Measurements from ENCODE around the gene KCNJ1. TPM values are rescaled to one million over a fixed set of nuclear protein-coding genes. Genes with fewer than 3 reads are reported as not detected.

Gene KCNJ1
- total RNA-seq, 6 experiments from 2014 or later = not detected

DNA sequence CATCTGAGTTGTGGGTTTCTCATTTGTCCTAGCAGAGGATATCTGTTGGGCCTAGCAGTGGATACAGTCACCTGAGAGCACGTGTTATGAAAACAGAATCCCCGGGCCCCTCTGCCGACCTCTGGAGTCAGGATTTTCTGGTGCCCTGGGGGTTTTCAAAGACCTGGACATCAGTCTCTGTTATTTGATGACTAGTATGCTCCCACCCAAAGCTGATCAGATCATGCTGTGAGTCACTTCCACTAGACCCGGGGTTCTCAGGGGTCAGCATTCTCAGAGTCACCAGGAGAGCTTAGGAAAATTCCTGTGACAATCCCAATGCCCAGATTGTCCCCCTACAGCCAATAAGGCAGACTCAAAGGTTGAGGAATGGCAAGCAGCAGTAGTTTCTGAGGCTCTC is 38.7 kb downstream of the KCNJ1 start:
- no peak for ATAC-seq
- TF ChIP-seq CTCF (IDR thresholded peaks at IDR 0.05) = no peak
- no peak for TF ChIP-seq POLR2A (IDR thresholded peaks at IDR 0.05)
- no peaks in the 10 kb centered on the region for H3K36me3 ChIP-seq
- intact Hi-C loops (cut with DNase I) = no loop called here
- 83% methylated on average over 3 of the region's 4 CpGs for WGBS (ENCODE audit: insufficient coverage, low coverage, low lambda C conversion rate, missing lambda C conversion rate)
- DNase-seq = no peak
- no peak overlapping the region for H3K4me3 ChIP-seq
- H3K9me3 ChIP-seq = no peaks in the 10 kb centered on the region
- no peak overlapping the region for H3K27ac ChIP-seq
- H3K27me3 ChIP-seq = no peaks in the 10 kb centered on the region
- H3K4me1 ChIP-seq = peaks cover 0 to 10% (median 0%) of the 10 kb centered on the region in 4 donors

DNA sequence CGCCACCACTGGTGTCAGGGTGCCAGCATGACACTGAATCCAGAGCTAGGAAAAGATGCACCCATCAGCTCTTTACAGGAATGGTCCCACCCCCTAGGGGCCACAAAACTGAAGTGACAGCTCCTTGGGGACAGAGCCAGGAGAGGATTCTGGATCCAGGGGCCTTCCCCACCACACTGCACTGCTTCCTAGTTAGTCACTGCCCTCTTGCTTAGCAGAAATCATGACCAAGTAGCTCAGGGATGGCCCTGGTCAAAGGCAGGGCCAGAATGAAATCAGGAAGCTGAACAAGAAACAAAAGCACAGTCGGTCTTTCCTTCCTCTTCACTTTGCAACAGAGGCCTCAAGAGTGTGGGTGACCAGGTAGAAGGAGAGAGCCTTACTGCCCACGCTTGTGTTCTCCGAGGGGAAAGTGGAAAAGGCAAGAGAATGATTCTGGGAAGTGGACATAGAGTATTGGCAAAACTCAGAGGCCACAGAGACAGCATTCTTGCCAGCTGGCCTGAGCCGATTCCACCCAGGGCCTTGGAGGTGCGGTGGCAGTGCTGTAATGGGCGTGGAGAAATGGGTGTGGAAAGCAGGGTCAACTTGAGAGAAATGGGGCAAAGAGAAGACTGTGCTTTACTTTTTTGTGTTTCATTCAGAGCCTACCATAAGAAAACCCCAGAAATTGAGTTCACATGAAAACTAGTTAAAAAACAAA is 39.8 kb downstream of the KCNJ1 start:
- H3K4me3 ChIP-seq = no peak overlapping the region
- TF ChIP-seq CTCF (IDR thresholded peaks at IDR 0.05) (no peak), POLR2A (IDR thresholded peaks at IDR 0.05) (no peak)
- ATAC-seq = no peak
- peaks cover 0 to 10% (median 0%) of the 10 kb centered on the region in 4 donors for H3K4me1 ChIP-seq
- H3K27me3 ChIP-seq = no peaks in the 10 kb centered on the region
- no peaks in the 10 kb centered on the region for H3K9me3 ChIP-seq
- H3K36me3 ChIP-seq = no peaks in the 10 kb centered on the region
- 88% methylated on average over 6 of the region's 7 CpGs for WGBS (ENCODE audit: insufficient coverage, low coverage, low lambda C conversion rate, missing lambda C conversion rate)
- intact Hi-C loops (cut with DNase I) = no loop called here
- no peak for DNase-seq
- no peak overlapping the region for H3K27ac ChIP-seq

DNA sequence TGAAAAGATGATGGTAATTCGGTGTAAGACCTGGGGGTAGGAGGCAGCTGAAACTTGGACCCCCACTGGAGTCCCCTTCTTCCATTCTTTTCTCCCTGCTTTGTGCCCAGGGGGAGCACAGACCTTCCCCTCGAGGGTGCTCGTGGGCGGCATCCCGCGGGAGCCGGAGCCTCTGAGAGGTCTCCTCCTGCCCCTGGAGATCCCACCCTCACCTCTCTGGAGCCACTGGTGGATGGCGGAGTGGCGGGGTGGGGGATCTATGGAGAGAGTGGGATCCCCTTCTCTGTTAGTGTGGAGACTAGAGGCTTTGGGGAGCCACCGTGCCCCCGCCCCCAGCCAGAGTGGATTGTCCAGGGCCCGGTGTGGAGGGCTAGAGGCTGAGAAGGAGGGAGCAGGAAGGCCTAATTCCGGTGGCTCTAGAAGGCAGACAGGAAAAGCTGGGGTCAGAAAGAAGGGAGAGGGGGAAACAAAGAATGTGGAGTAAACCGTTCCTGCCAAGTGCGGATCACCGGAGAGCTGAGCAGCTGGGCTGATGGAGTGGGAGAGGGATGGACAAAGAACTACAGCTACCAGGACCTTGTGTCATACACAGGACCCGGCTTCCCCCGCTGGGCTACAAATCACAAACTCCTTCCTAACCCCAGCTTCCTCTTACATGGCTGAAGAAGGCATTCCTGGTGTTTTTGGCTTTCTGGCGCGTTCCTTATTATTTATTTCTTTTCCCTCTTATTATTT is 41.9 kb downstream of the KCNJ1 start:
- DNase-seq = no peak
- Histone ChIP-seq H3K9me3 (no peaks in the 10 kb centered on the region), H3K27ac (no peak overlapping the region), H3K36me3 (no peaks in the 10 kb centered on the region), H3K27me3 (no peaks in the 10 kb centered on the region), H3K4me3 (no peak overlapping the region), H3K4me1 (peaks cover 0 to 4% (median 0%) of the 10 kb centered on the region in 4 donors)
- 73% methylated on average over 12 of the region's 20 CpGs for WGBS (ENCODE audit: insufficient coverage, low coverage, low lambda C conversion rate, missing lambda C conversion rate)
- peak in 1 of 4 donors; percentile 12 for ATAC-seq
- TF ChIP-seq CTCF (IDR thresholded peaks at IDR 0.05) = no peak
- TF ChIP-seq POLR2A (IDR thresholded peaks at IDR 0.05) = no peak
- intact Hi-C loops (cut with DNase I) = no loop called here

- H3K27me3 ChIP-seq = no peaks in the 10 kb centered on the region
- H3K9me3 ChIP-seq = no peaks in the 10 kb centered on the region
- intact Hi-C loops (cut with DNase I) = no loop called here
- no peaks in the 10 kb centered on the region for H3K36me3 ChIP-seq
- no peak for TF ChIP-seq CTCF (IDR thresholded peaks at IDR 0.05)
- TF ChIP-seq POLR2A (IDR thresholded peaks at IDR 0.05) = no peak
- peak in 3 of 4 donors; percentile 24 to 42 (median 25) for ATAC-seq
- H3K4me3 ChIP-seq = peak overlapping the region in 1 of 3 donors; percentile 7
- peaks cover 0 to 4% (median 0%) of the 10 kb centered on the region in 4 donors for H3K4me1 ChIP-seq
- 4% methylated on average over 24 of the region's 68 CpGs for WGBS (ENCODE audit: insufficient coverage, low coverage, low lambda C conversion rate, missing lambda C conversion rate)
- no peak overlapping the region for H3K27ac ChIP-seq
- DNase-seq = no peak
Measured at GRCh38 chr11:128824191-128825049, 42.7 kb downstream of the KCNJ1 start.

Data from right lobe of liver (tissue), 6 donors.